Activated CD4-positive, alpha-beta memory T cell treated with anti-CD3 and anti-CD28 coated beads, Interleukin-2, amount 10 ng/mL, durations not matched to agents 7 days and 5 days (primary cell): ENCODE data around the gene OR6B3. TPM values are rescaled to one million over a fixed set of nuclear protein-coding genes. Genes with fewer than 3 reads are reported as not detected.

ENCODE experiments used
- CTCF ChIA-PET: fragments of 350-600 bp; sonication (Branson Sonifier 250); formaldehyde crosslinking; loops from one replicate; lab custom pipeline; 2021; ENCODE audit warnings: antibody characterized with exemption, inconsistent platforms; lab: Charles Lee
- POLR2A ChIA-PET: fragments of 350-600 bp; sonication (Branson Sonifier 250); formaldehyde crosslinking; loops from one replicate; lab custom pipeline; 2021; ENCODE audit warnings: antibody characterized with exemption; lab: Charles Lee
- DNase-seq: peaks from one replicate; pipeline ENCODE4 v3.0.0-alpha.2; 2020
- H3K27ac Mint-ChIP-seq: one replicate; pipeline ENCODE4 v1.8.0; 2021; ENCODE audit warnings: mild to moderate bottlenecking, mixed read lengths
- H3K27me3 Mint-ChIP-seq: one replicate; pipeline ENCODE4 v1.8.0; 2021; ENCODE audit warnings: mixed read lengths
- H3K36me3 Mint-ChIP-seq: one replicate; pipeline ENCODE4 v1.8.0; 2021; ENCODE audit warnings: low read depth, mixed read lengths
- H3K4me1 Mint-ChIP-seq: one replicate; pipeline ENCODE4 v1.8.0; 2021; ENCODE audit warnings: mixed read lengths
- H3K4me3 Mint-ChIP-seq: one replicate; pipeline ENCODE4 v1.8.0; 2021; ENCODE audit warnings: mild to moderate bottlenecking, mixed read lengths
- H3K9me3 Mint-ChIP-seq: one replicate; pipeline ENCODE4 v1.8.0; 2021; ENCODE audit warnings: mixed read lengths
- total RNA-seq, 2 experiments: library from RNA; stranded (reverse); gene quantifications; one replicate each; pipeline ENCODE4 v1.2.3, GENCODE V29; 2021

Gene OR6B3
- total RNA-seq, 2 experiments from 2014 or later, result not detected

DNA sequence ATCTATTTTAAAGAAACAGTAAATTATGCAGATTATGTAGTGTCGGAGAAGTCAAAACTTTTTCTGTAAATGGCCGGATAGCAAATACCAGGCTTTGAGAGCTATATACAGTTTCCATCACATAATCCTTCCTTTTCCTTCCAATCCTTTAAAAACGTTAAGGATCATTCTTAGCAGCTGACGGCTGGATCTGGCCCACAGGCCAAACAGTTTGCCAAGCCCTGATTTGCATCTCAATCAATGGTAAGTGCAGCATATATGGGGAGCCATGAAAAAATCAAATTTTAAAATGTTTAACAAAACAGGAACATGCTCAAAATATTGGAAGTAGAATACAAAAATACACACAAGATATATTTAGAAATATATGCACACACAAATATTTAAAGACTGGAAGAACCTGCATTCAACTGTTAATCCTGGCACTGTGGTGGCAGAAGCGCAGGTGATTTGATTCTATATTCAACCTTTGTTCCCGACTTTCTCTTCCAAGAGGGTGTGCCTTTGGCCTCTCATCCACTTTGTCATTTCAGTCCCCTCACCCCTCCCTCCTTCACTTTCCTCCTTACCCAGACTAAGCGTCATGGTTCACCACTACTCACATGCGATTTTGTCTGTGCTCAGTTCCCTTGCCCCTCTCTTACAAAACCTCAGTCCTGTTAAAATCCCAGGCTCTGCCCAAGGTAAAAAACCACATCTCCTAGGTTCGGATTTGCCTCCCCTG is 55.5 kb downstream of the OR6B3 start:
- Mint-ChIP-seq H3K27ac (no peak overlapping the region), H3K36me3 (peaks cover 13% of the 10 kb centered on the region), H3K9me3 (no peaks in the 10 kb centered on the region), H3K4me3 (no peak overlapping the region), H3K27me3 (no peaks in the 10 kb centered on the region), H3K4me1 (no peaks in the 10 kb centered on the region)
- no peak for DNase-seq
- ChIA-PET POLR2A (no interaction called here), CTCF (interaction anchor here (1.0 kb wide), 1 partner anchor 10 kb away, joined by 3 read pairs; no protein-coding TSS in a partner anchor)

Other genes with a start within 250 kb of the OR6B3 start
- 100 to 1,000 TPM; 103 to 104 TPM for gene NDUFA10, start 28.2 kb downstream of the OR6B3 start, total RNA-seq
- not detected for gene OR6B2, start 23.1 kb downstream of the OR6B3 start, total RNA-seq
- gene COPS9, start 82.8 kb upstream of the OR6B3 start, total RNA-seq, result 10 to 100 TPM; 95.5 to 96.2 TPM
- gene OTOS, start 87.1 kb upstream of the OR6B3 start, total RNA-seq, result not detected